ENCODE results near the gene NEK8. TPM values are rescaled to one million over a fixed set of nuclear protein-coding genes. Genes with fewer than 3 reads are reported as not detected.
A peak's percentile ranks its signal among the peaks of the same experiment; 100 is the strongest.

NEK8 gene
- total RNA-seq, 4 donors from 2014 or later = 1.1 to 7.3 (median 2.6) TPM

DNA sequence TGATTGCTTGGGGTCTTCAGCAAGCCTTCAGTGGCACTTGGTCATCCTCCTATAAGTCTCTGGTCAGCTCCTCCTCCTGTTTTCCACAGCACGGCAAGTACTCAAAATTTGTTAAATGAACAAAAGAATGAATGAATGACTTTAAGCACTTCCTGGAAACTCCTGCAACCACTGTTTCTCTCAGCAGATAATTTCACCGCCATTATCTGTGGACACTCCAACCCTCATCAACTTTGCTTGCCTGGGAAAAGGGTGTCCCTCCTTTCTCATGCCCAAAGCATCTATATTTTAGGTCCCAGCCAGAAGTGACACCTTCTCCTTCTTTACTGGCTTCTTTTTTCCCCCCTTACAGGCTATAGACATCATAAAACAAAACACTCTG, 21.3 kb upstream of the NEK8 start:
- no peaks in the 10 kb centered on the region for H3K27me3 ChIP-seq
- peaks cover 10 to 33% (median 13%) of the 10 kb centered on the region in 3 donors for H3K4me1 ChIP-seq
- 86 to 89% methylated on average over 2 of the region's 2 CpGs for WGBS, 2 donors
- TF ChIP-seq, protein P1, sequence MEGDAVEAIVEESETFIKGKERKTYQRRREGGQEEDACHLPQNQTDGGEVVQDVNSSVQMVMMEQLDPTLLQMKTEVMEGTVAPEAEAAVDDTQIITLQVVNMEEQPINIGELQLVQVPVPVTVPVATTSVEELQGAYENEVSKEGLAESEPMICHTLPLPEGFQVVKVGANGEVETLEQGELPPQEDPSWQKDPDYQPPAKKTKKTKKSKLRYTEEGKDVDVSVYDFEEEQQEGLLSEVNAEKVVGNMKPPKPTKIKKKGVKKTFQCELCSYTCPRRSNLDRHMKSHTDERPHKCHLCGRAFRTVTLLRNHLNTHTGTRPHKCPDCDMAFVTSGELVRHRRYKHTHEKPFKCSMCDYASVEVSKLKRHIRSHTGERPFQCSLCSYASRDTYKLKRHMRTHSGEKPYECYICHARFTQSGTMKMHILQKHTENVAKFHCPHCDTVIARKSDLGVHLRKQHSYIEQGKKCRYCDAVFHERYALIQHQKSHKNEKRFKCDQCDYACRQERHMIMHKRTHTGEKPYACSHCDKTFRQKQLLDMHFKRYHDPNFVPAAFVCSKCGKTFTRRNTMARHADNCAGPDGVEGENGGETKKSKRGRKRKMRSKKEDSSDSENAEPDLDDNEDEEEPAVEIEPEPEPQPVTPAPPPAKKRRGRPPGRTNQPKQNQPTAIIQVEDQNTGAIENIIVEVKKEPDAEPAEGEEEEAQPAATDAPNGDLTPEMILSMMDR (IDR thresholded peaks at IDR 0.05) = no peak
- no peak for TF ChIP-seq POLR2A (IDR thresholded peaks at IDR 0.05)
- no peak overlapping the region for H3K4me3 ChIP-seq
- H3K36me3 ChIP-seq = peaks cover 6 to 37% (median 9%) of the 10 kb centered on the region in 3 donors
- intact Hi-C loops (cut with DNase I) = no loop called here
- H3K9me3 ChIP-seq = no peaks in the 10 kb centered on the region
- no peak for DNase-seq
- H3K27ac ChIP-seq = no peak overlapping the region

DNA sequence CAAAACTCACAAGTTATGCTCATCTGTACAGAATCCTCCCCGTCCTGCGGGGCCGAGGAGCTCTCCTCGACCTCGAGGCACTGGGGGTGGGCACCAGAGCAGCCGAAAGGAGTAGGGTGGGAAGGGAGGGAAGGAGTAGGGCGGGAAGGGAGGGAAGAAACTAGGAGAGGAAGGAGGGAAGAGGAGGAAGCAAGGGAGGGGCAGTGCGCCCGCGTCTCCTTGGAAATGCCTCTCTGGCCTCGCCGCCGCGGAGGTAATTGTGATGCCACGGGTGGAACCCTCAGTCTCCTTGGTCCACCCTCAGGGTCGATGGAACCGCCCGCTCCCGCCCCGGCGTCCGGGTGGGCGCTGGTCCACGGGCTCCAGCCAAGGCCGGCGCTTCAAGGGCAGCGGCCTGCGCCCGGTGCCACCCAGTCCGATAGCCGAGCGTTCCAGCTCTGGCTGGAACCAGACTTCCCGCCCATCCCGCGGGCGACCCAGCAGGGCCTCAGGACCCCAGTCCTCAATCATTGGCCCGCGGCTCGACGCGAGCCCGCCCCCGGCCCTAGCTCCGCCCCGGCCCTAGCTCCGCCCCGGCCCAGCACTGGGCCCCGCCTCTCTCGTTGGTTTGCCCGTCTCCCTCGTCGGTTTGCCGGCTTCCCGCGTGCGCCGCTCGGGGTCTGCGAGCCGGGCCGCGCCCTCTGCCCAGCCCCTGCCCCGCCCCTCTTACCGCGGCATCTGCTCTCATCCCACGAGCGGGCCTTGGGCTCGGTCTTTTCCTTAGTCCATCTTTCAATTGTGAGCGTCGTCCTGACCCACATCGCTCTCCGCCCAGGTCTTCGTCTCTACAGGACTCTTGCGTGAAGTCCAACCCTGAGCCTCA, 17.5 kb upstream of the NEK8 start:
- intact Hi-C loops (cut with DNase I) = no loop called here
- peaks cover 0 to 25% (median 0%) of the 10 kb centered on the region in 3 donors for H3K36me3 ChIP-seq
- no peaks in the 10 kb centered on the region for H3K9me3 ChIP-seq
- TF ChIP-seq, protein P1 (IDR thresholded peaks at IDR 0.05) = no peak
- TF ChIP-seq POLR2A (IDR thresholded peaks at IDR 0.05) = peak in 3 of 4 donors; percentile 12 to 73 (median 70)
- peak overlapping the region; percentile 56 to 79 (median 72) for H3K4me3 ChIP-seq
- H3K27me3 ChIP-seq = no peaks in the 10 kb centered on the region
- peak; percentile 48 for DNase-seq
- WGBS, 2 donors = 0 to 1% methylated on average over 22 to 46 of the region's 74 CpGs
- peaks cover 10 to 45% (median 14%) of the 10 kb centered on the region in 3 donors for H3K4me1 ChIP-seq
- H3K27ac ChIP-seq = peak overlapping the region; percentile 88 to 92 (median 90)

DNA sequence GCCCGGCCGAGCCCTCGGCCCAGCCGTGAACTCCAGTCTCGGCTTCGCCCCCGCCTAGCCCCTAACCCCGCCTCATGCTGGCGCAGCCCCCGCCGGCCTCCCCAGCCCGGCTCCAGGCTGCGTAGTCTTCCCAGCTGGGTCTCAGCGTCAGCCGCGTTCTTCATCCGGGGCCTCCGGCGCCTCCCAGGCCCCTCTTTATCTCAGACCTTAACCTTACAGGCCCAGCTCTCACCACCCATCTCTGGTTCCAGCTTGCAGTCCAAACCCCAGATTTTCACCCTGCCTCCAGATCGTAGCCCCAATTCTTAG, 16.9 kb upstream of the NEK8 start, which contains the start of gene PROCA1:
PROCA1 (minus strand) TSS at position 166 of the 309 bp plus-strand sequence. CDS start 228 bp downstream, outside the sequence.
- peaks cover 14 to 51% (median 15%) of the 10 kb centered on the region in 3 donors for H3K4me1 ChIP-seq
- intact Hi-C loops (cut with DNase I) = no loop called here
- peak within 1 kb of the TSS; percentile 56 to 79 (median 72) for H3K4me3 ChIP-seq
- no peak for TF ChIP-seq POLR2A (IDR thresholded peaks at IDR 0.05)
- TF ChIP-seq, protein P1 (IDR thresholded peaks at IDR 0.05) = no peak
- H3K36me3 ChIP-seq = peaks cover 0 to 25% (median 0%) of the 10 kb centered on the region in 3 donors
- H3K27me3 ChIP-seq = peaks cover 0 to under 1% (median 0%) of the 10 kb centered on the region in 4 donors
- DNase-seq = no peak
- no peaks in the 10 kb centered on the region for H3K9me3 ChIP-seq
- H3K27ac ChIP-seq = peak within 1 kb of the TSS; percentile 88 to 92 (median 90)
- WGBS, 2 donors = 5 to 12% methylated on average over 15 to 17 of the region's 20 CpGs

DNA sequence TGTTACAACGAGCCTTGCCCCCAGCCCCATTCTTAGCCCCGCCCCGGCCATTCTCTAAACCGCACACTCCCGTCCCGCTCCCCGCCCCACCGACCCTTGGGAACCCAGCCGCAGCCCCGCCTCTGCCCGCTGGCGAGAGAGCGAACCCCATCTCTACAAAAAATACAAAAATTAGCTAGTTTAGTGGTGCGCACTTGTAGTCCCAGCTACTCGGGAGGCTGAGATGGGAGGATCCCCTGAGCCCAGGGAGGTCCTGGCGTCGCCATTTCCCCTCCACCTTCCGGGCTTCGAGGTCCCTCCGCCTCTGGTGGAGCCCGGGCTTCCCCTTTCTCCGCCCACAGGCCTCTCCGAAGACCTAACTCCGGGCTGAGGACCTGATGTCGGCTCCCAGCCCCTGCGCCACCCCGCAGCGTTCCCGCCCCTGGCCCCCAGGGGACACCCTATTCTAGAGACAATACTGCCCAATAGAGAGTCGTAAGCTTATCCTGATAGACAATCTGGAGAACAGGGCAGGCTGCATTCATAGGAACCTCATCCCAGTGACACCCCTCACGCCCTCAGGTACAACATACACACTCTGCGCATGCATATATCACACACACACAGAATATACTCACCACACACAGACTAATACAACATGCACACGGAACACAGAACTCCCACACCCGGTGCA, 16.4 kb upstream of the NEK8 start:
- WGBS, 2 donors = 44 to 72% methylated on average over 3 to 17 of the region's 34 CpGs
- DNase-seq = no peak
- Histone ChIP-seq H3K27me3 (peaks cover 0 to 6% (median 0%) of the 10 kb centered on the region in 4 donors), H3K9me3 (no peaks in the 10 kb centered on the region), H3K4me1 (peaks cover 15 to 56% (median 20%) of the 10 kb centered on the region in 3 donors), H3K4me3 (peak overlapping the region; percentile 56 to 79 (median 72)), H3K36me3 (peaks cover 0 to 25% (median 0%) of the 10 kb centered on the region in 3 donors), H3K27ac (peak overlapping the region; percentile 88 to 92 (median 90))
- intact Hi-C loops (cut with DNase I) = no loop called here
- TF ChIP-seq POLR2A (IDR thresholded peaks at IDR 0.05) = no peak
- TF ChIP-seq, protein P1 (IDR thresholded peaks at IDR 0.05) = no peak
